ENCODE measurements around the gene ISCA2. TPM values are rescaled to one million over a fixed set of nuclear protein-coding genes. Genes with fewer than 3 reads are reported as not detected.

ISCA2 gene
- total RNA-seq, result 24.2 and 28.0 TPM in 2 replicates

GRCh38 chr14:74493343-74494261 is at the start of gene ISCA2:
TSS of gene ISCA2 (plus strand) at chr14:74493765. CDS start at chr14:74493775, 10 bp downstream.

GRCh38 chr14:74492776-74493342 is 706 bp upstream of the ISCA2 start, which contains the start of gene NPC2:
TSS of gene NPC2 (minus strand) at chr14:74493305. CDS start at chr14:74493274, 31 bp downstream.

Other genes with a start within 250 kb of the ISCA2 start
- gene ABCD4, start 190.8 kb upstream of the ISCA2 start, total RNA-seq, result 24.0 and 36.7 TPM in 2 replicates
- gene VRTN, start 145.3 kb upstream of the ISCA2 start, total RNA-seq, result not detected in 2 replicates
- 0.13 and 2.5 TPM in 2 replicates for gene SYNDIG1L, start 67.6 kb upstream of the ISCA2 start, total RNA-seq
- gene NPC2, start 460 bp upstream of the ISCA2 start, total RNA-seq, result 435 and 461 TPM in 2 replicates
- 52.7 and 110 TPM in 2 replicates for gene LTBP2, start 118.5 kb downstream of the ISCA2 start, total RNA-seq
- gene AREL1, start 219.3 kb downstream of the ISCA2 start, total RNA-seq, result 27.7 and 38.0 TPM in 2 replicates
- gene FCF1, start 219.4 kb downstream of the ISCA2 start, total RNA-seq, result 26.4 and 31.5 TPM in 2 replicates

All from epithelial cell of alveolus of lung (primary cell).